HAP-1 (cell line): ENCODE measurements around the gene PRRC1.

Source experiments
- DNase-seq, 2 experiments: peaks; one replicate each; pipeline ENCODE4 v3.0.0-alpha.2; 2016 to 2020; ENCODE audit warnings: low spot score in 2 of 2
- H3K27me3 ChIP-seq: fragments of 250-450 bp; sonication (Bioruptor Pico); 2 replicates; pipeline ENCODE4 v1.5.1; 2020; ENCODE audit warnings: low read depth, mild to moderate bottlenecking, moderate library complexity
- H3K36me3 ChIP-seq: fragments of 250-450 bp; sonication (Bioruptor Pico); replicated peaks from 2 replicates; pipeline ENCODE4 v1.5.1; 2020; ENCODE audit warnings: mild to moderate bottlenecking
- H3K4me1 ChIP-seq: fragments of 250-450 bp; sonication (Bioruptor Pico); 2 replicates; pipeline ENCODE4 v1.5.1; 2020; ENCODE audit warnings: mild to moderate bottlenecking
- H3K4me3 ChIP-seq: fragments of 250-450 bp; sonication (Bioruptor Pico); 2 replicates; pipeline ENCODE4 v1.5.1; 2020; ENCODE audit warnings: mild to moderate bottlenecking, moderate library complexity
- H3K9me3 ChIP-seq: fragments of 250-450 bp; sonication (Bioruptor Pico); 2 replicates; pipeline ENCODE4 v1.5.1; 2020; ENCODE audit warnings: mild to moderate bottlenecking, moderate library complexity
- in situ Hi-C: fragments of 300-500 bp; cut with MboI; formaldehyde crosslinking; loops from 3 replicates; pipeline ENCODE4 v1.14.3; 2020; ENCODE audit warnings: low sequenced_read_pairs, inconsistent platforms, mixed read lengths

The PRRC1 gene

GRCh38 chr5:127517480-127518318 is at the start of gene PRRC1:
Gene PRRC1, plus strand, starts transcription at chr5:127517640. Its CDS starts 5,840 bp downstream, at chr5:127523480.
- Histone ChIP-seq H3K4me3 (peak within 1 kb of the TSS; percentile 96), H3K36me3 (peaks cover 15% of the 10 kb centered on the region), H3K9me3 (peaks cover 4% of the 10 kb centered on the region; the same call in 1 of the 2 replicates), H3K4me1 (peaks cover 11% of the 10 kb centered on the region), H3K27me3 (no peaks in the 10 kb centered on the region)
- in situ Hi-C loops, result no loop called here
- peak; percentile 74 to 89 for DNase-seq

- H3K4me1 ChIP-seq, result no peaks in the 10 kb centered on the region
- no peaks in the 10 kb centered on the region for H3K36me3 ChIP-seq
- no peak for DNase-seq
- no peaks in the 10 kb centered on the region for H3K9me3 ChIP-seq
- in situ Hi-C loops, result no loop called here
- peaks cover 14% of the 10 kb centered on the region for H3K27me3 ChIP-seq
- no peak overlapping the region for H3K4me3 ChIP-seq
These were observed 46.2 kb upstream of the PRRC1 start for GRCh38 chr5:127471211-127471610.

GRCh38 chr5:127472700-127473099 is 44.7 kb upstream of the PRRC1 start:
- Histone ChIP-seq H3K4me3 (no peak overlapping the region), H3K4me1 (no peaks in the 10 kb centered on the region), H3K9me3 (no peaks in the 10 kb centered on the region), H3K36me3 (no peaks in the 10 kb centered on the region), H3K27me3 (peaks cover 14% of the 10 kb centered on the region)
- in situ Hi-C loops, result no loop called here
- DNase-seq, result no peak

GRCh38 chr5:127486471-127486870 is 31.0 kb upstream of the PRRC1 start:
- H3K4me1 ChIP-seq, result no peaks in the 10 kb centered on the region
- no peak overlapping the region for H3K4me3 ChIP-seq
- H3K27me3 ChIP-seq, result peaks cover 8% of the 10 kb centered on the region
- no peaks in the 10 kb centered on the region for H3K36me3 ChIP-seq
- DNase-seq, result peak in 1 of 2 experiments; percentile 29
- H3K9me3 ChIP-seq, result no peaks in the 10 kb centered on the region
- in situ Hi-C loops, result loop anchor here (10.0 to 25.0 kb wide), 2 partner anchors 192 to 824 kb away; partner anchors contain the start of gene MEGF10

GRCh38 chr5:127492854-127493738 is 24.3 kb upstream of the PRRC1 start:
- no peaks in the 10 kb centered on the region for H3K4me1 ChIP-seq
- peaks cover 16% of the 10 kb centered on the region for H3K27me3 ChIP-seq
- no peaks in the 10 kb centered on the region for H3K36me3 ChIP-seq
- no peak overlapping the region for H3K4me3 ChIP-seq
- in situ Hi-C loops, result loop anchor here (25.0 kb wide), 1 partner anchor 831 kb away; no protein-coding TSS in a partner anchor
- H3K9me3 ChIP-seq, result no peaks in the 10 kb centered on the region
- DNase-seq, result peak in 1 of 2 experiments; percentile 55

- no peak overlapping the region for H3K4me3 ChIP-seq
- H3K9me3 ChIP-seq, result no peaks in the 10 kb centered on the region
- DNase-seq, result no peak
- H3K36me3 ChIP-seq, result no peaks in the 10 kb centered on the region
- in situ Hi-C loops, result loop anchor here (25.0 kb wide), 1 partner anchor 836 kb away; no protein-coding TSS in a partner anchor
- no peaks in the 10 kb centered on the region for H3K4me1 ChIP-seq
- peaks cover 14% of the 10 kb centered on the region; the same call in 1 of the 2 replicates for H3K27me3 ChIP-seq
These were observed 18.9 kb upstream of the PRRC1 start for GRCh38 chr5:127498548-127498947.

GRCh38 chr5:127505905-127506304 is 11.5 kb upstream of the PRRC1 start:
- Histone ChIP-seq H3K4me3 (no peak overlapping the region), H3K36me3 (no peaks in the 10 kb centered on the region), H3K9me3 (no peaks in the 10 kb centered on the region), H3K27me3 (peaks cover 15% of the 10 kb centered on the region), H3K4me1 (no peaks in the 10 kb centered on the region)
- in situ Hi-C loops, result no loop called here
- no peak for DNase-seq

GRCh38 chr5:127506616-127507015 is 10.8 kb upstream of the PRRC1 start:
- in situ Hi-C loops, result no loop called here
- H3K9me3 ChIP-seq, result no peaks in the 10 kb centered on the region
- no peak overlapping the region for H3K4me3 ChIP-seq
- no peaks in the 10 kb centered on the region for H3K4me1 ChIP-seq
- no peak for DNase-seq
- no peaks in the 10 kb centered on the region for H3K36me3 ChIP-seq
- peaks cover 16% of the 10 kb centered on the region for H3K27me3 ChIP-seq

- no peaks in the 10 kb centered on the region for H3K4me1 ChIP-seq
- H3K4me3 ChIP-seq, result no peak overlapping the region
- no peaks in the 10 kb centered on the region for H3K9me3 ChIP-seq
- in situ Hi-C loops, result no loop called here
- H3K27me3 ChIP-seq, result peaks cover 16% of the 10 kb centered on the region
- no peak for DNase-seq
- no peaks in the 10 kb centered on the region for H3K36me3 ChIP-seq
These were observed 8.6 kb upstream of the PRRC1 start for GRCh38 chr5:127508644-127509373.

GRCh38 chr5:127513408-127513970 is 4.0 kb upstream of the PRRC1 start:
- peaks cover 4% of the 10 kb centered on the region for H3K4me1 ChIP-seq
- no peaks in the 10 kb centered on the region for H3K36me3 ChIP-seq
- in situ Hi-C loops, result no loop called here

GRCh38 chr5:127514816-127515215 is 2.6 kb upstream of the PRRC1 start:
- H3K4me1 ChIP-seq, result peaks cover 11% of the 10 kb centered on the region
- H3K27me3 ChIP-seq, result peaks cover 5% of the 10 kb centered on the region; the same call in 1 of the 2 replicates
- in situ Hi-C loops, result no loop called here
- H3K4me3 ChIP-seq, result no peak overlapping the region
- peaks cover 7% of the 10 kb centered on the region; the same call in 1 of the 2 replicates for H3K36me3 ChIP-seq
- H3K9me3 ChIP-seq, result no peaks in the 10 kb centered on the region
- no peak for DNase-seq

More at GRCh38 chr5:127513408-127513970, 4.0 kb upstream of the PRRC1 start:
- Histone ChIP-seq H3K4me3 (no peak overlapping the region), H3K9me3 (no peaks in the 10 kb centered on the region), H3K27me3 (peaks cover 11% of the 10 kb centered on the region)
- no peak for DNase-seq

GRCh38 chr5:127515693-127516440 is 1.6 kb upstream of the PRRC1 start:
- H3K27me3 ChIP-seq, result peaks cover 2% of the 10 kb centered on the region; the same call in 1 of the 2 replicates
- no peak overlapping the region for H3K4me3 ChIP-seq
- DNase-seq, result no peak
- H3K4me1 ChIP-seq, result peaks cover 11% of the 10 kb centered on the region
- in situ Hi-C loops, result no loop called here
- no peaks in the 10 kb centered on the region for H3K9me3 ChIP-seq
- peaks cover 14% of the 10 kb centered on the region; the same call in 1 of the 2 replicates for H3K36me3 ChIP-seq
